ENCODE measurements around the gene BTD.

- TF ChIP-seq CTCF (IDR thresholded peaks at IDR 0.05; ENCODE audit: insufficient read depth, low read length, poor library complexity, severe bottlenecking) (no peak), EZH2phosphoT487 (conservative IDR thresholded peaks at IDR 0.05; ENCODE audit: low read length) (no peak)
These were observed 74.7 kb downstream of the BTD start for GRCh38 chr3:15676259-15676658.
